GM15510 (cell line): ENCODE data around the gene ADAMTSL3.

Experiments
- POLR2A ChIP-seq: IDR thresholded peaks from 3 replicates; pipeline ENCODE4 v1.6.1; 2011; ENCODE audit warnings: borderline replicate concordance; ENCODE audit not compliant: insufficient read length; ENCODE audit errors: extremely low read depth

The ADAMTSL3 gene

DNA sequence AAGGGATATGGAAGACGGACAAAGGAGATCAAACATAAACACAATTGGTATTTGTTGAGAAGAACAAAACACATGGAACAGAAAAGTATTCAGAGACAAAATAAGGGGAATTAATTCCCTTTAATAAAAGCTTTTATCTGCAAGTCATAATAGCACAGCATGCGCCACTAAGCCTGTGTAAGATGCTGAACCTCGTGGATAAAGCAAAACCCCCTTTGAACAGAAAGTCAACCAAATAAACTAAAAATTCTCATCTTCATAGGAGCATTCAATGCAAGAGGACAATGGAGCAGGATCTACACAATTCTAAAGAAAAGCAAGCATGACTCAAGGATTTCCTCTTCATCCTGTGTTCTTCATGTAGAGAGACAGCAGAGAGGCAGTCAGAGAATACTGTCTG, 307.4 kb downstream of the ADAMTSL3 start:
- no peak for TF ChIP-seq POLR2A

GRCh38 chr15:83970295-83970890, 316.5 kb downstream of the ADAMTSL3 start:
- TF ChIP-seq POLR2A = no peak

- TF ChIP-seq POLR2A = no peak
These were observed 318.1 kb downstream of the ADAMTSL3 start for GRCh38 chr15:83971992-83972391.

- no peak for TF ChIP-seq POLR2A
These were observed 319.9 kb downstream of the ADAMTSL3 start for GRCh38 chr15:83973816-83974215.

DNA sequence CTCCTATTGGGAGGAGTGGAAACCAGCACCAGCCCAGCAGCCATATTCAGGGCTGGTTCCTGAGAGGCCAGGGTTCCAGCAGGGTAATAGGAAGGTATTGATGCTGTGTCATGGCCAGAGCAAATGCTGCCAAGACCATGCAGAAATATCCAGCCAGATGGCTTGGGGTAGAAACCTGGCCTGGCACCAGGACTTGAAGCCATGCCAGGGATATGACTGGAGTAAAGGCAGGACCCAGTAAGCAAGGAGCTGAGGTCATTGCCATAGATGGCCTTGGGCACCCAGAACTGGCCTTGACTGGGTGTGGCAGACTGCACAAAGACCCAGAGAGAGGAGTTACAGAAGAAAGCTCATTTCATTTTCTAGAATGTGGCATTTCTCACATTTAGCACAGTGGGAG, 324.1 kb downstream of the ADAMTSL3 start:
- TF ChIP-seq POLR2A = no peak

DNA sequence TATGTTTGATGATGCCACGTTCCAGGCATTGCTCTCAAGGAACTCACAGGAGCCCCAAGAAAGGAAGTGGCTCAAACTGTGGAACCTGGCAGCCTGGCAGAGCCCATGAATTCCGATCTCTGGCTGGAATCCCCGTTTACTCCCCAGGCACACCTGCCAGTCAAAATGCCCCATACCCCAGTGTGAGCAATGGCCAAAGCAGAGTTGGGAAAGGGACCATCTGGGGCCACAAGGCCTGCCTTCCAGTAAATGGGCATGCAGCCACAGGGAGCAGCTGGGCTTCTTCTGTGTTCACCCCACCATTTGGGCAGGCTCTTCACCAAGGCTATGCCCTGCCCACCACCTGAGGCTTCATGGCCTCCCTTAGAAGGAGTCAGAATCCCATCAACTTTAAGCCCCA, 324.7 kb downstream of the ADAMTSL3 start:
- TF ChIP-seq POLR2A = no peak

DNA sequence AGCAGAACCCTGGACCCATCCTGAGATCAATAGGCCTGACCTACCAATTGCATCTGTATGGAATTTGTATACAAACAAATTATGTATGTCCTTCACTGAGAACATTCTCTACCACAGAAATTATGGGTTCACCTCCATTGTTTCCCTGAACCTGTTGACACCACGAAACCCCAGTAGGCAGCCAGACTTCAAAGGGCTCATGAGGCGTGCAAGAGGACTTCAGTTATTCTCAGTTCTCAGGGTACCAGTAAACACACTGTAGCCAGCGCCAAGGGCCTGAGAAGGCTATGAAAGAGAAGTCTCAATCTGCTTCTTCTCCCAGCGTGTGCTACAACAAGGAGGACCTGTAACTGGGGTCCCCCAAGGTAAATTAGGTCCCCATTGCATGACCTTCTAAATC, 326.7 kb downstream of the ADAMTSL3 start:
- no peak for TF ChIP-seq POLR2A

DNA sequence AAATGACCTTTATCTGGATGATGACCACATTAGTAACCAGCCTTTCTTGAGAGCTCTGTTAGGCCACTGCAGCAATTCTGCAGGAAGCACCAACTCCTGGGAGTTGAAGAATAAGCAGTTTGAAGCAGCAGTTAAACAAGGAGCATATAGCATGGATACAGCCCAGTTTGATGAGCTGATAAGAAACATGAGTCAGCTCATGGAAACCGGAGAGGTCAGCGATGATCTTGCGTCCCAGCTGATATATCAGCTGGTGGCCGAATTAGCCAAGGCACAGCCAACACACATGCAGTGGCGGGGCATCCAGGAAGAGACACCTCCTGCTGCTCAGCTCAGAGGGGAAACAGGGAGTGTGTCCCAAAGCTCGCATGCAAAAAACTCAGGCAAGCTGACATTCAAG, 328.8 kb downstream of the ADAMTSL3 start:
- TF ChIP-seq POLR2A = no peak

DNA sequence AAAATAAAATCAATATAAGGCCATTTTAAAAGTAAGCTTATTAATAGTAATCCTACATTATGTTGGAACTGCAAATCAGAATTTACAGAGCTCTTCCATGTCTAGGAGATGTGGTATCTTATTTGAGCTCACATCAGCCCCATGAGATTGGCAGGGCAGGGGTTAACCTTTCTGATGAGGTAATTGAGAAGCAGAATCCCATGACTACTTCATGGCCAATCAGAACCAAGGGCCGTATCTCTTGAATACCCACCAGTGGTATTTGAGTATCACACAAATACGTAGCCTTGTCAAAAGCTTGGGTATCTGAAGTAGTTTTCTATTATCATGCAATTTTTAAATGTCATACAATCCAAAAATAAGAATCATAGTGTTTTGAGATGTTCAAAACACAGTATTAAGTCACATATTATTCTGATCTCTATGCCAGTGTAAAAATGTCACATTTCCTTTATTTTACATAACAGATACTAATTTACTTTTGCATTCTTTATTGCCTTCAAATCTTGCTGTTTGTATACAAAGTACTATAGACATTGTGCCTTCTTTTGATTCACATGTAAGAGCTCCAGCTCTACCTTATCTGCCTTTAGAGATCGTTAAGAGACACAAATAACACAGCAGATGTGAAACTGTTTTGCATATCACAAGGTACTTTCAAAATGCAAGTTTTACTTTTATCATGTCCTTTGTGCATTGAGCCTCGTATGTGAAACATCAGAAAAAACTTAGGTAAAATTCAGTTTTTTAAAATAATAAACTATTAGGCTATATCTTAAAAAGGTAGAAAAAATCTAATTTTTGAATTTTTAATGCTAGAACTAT, 329.9 kb downstream of the ADAMTSL3 start:
- TF ChIP-seq POLR2A = no peak

- TF ChIP-seq POLR2A = no peak
These were observed 330.7 kb downstream of the ADAMTSL3 start for GRCh38 chr15:83984601-83985000.

DNA sequence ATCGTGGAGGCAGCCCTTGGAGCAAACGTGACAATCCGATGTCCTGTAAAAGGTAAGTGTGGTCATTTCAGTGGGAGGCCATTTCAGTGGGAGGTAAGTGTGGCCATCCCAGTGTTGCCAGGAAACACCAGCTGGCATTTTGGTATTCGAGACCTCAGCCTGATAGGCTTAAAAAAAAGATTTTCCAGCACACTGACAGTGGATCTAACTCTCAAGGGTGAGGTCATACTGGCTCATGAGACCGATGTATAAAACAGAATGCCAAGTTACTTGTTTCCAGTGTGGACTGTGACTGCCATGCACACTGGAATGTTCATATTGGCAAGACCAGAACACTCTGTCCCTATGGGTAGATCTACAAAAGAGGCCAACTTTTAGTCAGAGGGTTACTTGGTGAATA, 337.2 kb downstream of the ADAMTSL3 start:
- TF ChIP-seq POLR2A = no peak

GRCh38 chr15:83992324-83993031, 338.6 kb downstream of the ADAMTSL3 start:
- TF ChIP-seq POLR2A = no peak

DNA sequence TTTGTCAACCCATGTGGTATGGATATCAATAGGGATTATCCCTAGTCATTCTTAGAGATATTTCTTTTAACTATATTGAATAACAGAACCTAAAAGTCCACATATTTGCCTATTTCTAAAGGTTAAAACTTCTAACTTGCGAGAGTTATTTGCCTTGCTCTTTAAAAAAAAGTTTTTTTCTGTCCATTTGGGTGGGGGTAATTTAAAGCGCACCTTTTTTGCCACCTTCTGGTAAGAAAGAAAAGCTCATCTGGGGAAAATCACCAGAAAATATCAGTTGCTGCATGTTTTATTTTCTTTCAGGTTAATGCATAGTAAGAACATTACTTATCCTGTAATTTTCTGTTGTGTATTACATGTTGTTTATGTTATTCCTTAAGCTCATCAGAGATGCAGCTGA, 339.7 kb downstream of the ADAMTSL3 start:
- TF ChIP-seq POLR2A = no peak

DNA sequence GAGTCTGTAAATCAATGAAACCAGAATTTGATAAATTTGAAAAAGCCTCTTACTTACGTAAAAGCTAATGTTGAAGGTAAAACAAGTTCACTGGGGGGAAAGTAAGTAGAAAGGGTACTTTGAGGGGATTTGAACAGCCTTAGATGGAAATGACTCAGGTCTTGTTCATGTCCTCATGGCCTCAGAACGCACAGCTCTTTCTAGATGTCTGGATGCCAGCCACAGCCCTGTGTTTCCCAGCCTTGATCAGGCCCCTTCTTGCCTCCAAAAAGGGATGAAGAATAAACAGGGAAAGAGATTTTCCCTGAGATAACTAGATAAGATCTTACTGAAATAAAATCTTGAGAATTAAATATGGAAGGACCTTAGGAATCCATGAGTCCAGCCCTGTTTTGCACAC, 344.6 kb downstream of the ADAMTSL3 start:
- no peak for TF ChIP-seq POLR2A

DNA sequence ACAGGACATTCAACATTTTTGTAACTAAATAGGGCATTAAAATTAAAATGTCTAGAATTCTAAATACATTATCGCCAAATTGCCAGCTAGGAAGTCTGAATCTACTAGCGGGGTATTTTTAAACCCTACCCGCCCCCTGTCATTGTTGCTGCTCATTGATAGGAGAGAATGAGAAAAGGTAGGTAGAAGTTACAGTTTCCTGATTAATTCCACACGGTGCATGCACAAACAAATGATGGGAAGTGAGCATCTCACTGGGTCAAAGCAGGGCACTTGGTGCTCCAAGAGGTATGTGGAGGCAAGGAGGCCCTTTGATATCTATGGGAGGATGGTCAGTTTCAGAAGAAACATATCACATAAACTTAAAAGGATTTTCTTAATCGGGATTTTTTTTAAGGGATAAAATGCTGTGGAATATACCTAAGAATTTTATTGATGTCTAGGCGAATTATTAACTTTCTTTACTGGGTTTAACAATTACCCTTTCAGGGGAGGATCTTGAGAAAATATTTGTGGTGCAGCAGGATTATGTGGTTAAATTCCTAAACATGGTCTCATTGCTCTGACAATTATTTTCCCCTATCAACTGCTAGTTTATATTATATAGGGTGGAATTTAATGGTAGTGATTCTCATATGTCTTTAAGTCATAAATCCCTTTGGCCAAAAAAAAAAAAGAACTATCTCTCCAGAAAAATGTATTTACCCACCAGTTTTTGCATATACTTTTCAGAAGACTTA, 345.6 kb downstream of the ADAMTSL3 start:
- no peak for TF ChIP-seq POLR2A
